Endothelial cell of umbilical vein (primary cell): ENCODE data around the gene PDE1A. TPM values are rescaled to one million over a fixed set of nuclear protein-coding genes. Genes with fewer than 3 reads are reported as not detected.

Source experiments
- BruUV-seq: library from RNA; stranded (reverse); fragments of 400-500 nt; replicated peaks from 2 replicates; lab custom pipeline; 2021; lab: Mats Ljungman, UMichigan
- CTCF ChIA-PET: fragments of 300-600, 350-600 bp; sonication (Branson Sonifier 250); formaldehyde crosslinking; loops from one replicate; lab custom pipeline; 2021; ENCODE audit warnings: antibody characterized with exemption, inconsistent platforms; lab: Charles Lee
- POLR2A ChIA-PET: fragments of 300-600, 350-600 bp; sonication (Branson Sonifier 250); formaldehyde crosslinking; loops from one replicate; lab custom pipeline; 2021; ENCODE audit warnings: antibody characterized with exemption, inconsistent platforms; lab: Charles Lee
- DNase-seq: peaks from one replicate; pipeline ENCODE4 v3.0.0-alpha.2; 2011; ENCODE audit warnings: low read depth, low spot score
- FAIRE-seq: peaks from 2 replicates; lab custom pipeline; 2011; peaks lifted over from hg19 to GRCh38; lab: Jason Lieb, UNC
- H2AFZ ChIP-seq: 2 replicates; pipeline ENCODE4 v1.6.0; 2012; ENCODE audit warnings: low read depth, low read length, control low read depth, inconsistent platforms
- H3K27ac ChIP-seq: 2 replicates; pipeline ENCODE4 v1.5.1; 2011; ENCODE audit warnings: low read depth, mild to moderate bottlenecking, control low read depth, low read length, moderate library complexity; ENCODE audit not compliant: insufficient read depth
- H3K27me3 ChIP-seq, 2 experiments: 2 replicates each; pipeline versions ENCODE4 v1.6.0 to v1.6.1; 2011; ENCODE audit warnings: low read length in 2 of 2, mixed read lengths in 1 of 2; ENCODE audit not compliant: control insufficient read depth in 2 of 2, insufficient read depth in 2 of 2
- H3K36me3 ChIP-seq, 2 experiments: 2 replicates in 1 of 2; 3 replicates in 1 of 2; pipeline ENCODE4 v1.5.1; 2011; ENCODE audit warnings: low read length in 2 of 2, mild to moderate bottlenecking in 1 of 2, moderate library complexity in 1 of 2; ENCODE audit not compliant: control insufficient read depth in 2 of 2, insufficient read depth in 2 of 2; ENCODE audit errors: extremely low read depth in 1 of 2
- H3K4me1 ChIP-seq: 3 replicates; pipeline ENCODE4 v1.5.1; 2011; ENCODE audit warnings: mild to moderate bottlenecking, low read length; ENCODE audit not compliant: control insufficient read depth, insufficient read depth; ENCODE audit errors: extremely low read depth
- H3K4me2 ChIP-seq: 2 replicates; pipeline ENCODE4 v1.6.1; 2011; ENCODE audit warnings: low read length, control low read depth, mixed read lengths; ENCODE audit not compliant: insufficient read depth
- H3K4me3 ChIP-seq, 3 experiments: fragments of 200-600 bp in 1 of 3; sonication (generic), shearing (Covaris generic) in 1 of 3; replicated peaks in 1 of 3; 2 replicates each; pipeline ENCODE4 v1.5.1; 2011 to 2016; ENCODE audit warnings: control low read depth in 3 of 3, low read length in 3 of 3, mild to moderate bottlenecking in 2 of 3, inconsistent platforms in 1 of 3, low read depth in 1 of 3, moderate library complexity in 1 of 3; ENCODE audit not compliant: insufficient read depth in 1 of 3
- H3K79me2 ChIP-seq: 2 replicates; pipeline ENCODE4 v1.6.0; 2012; ENCODE audit warnings: low read length, inconsistent platforms; ENCODE audit not compliant: control insufficient read depth, insufficient read depth
- H3K9ac ChIP-seq: replicated peaks from 2 replicates; pipeline ENCODE3; 2011; ENCODE audit warnings: low read length, control low read depth; ENCODE audit not compliant: insufficient read depth; ENCODE audit errors: extremely low read depth
- H3K9me1 ChIP-seq: replicated peaks from 3 replicates; pipeline ENCODE4 v1.6.0; 2011; ENCODE audit warnings: mild to moderate bottlenecking, low read length; ENCODE audit not compliant: control insufficient read depth, insufficient read depth; ENCODE audit errors: extremely low read depth
- H3K9me3 ChIP-seq: replicated peaks from 2 replicates; pipeline ENCODE4 v1.5.1; 2012; ENCODE audit warnings: low read length, inconsistent platforms; ENCODE audit not compliant: control insufficient read depth, insufficient read depth
- H4K20me1 ChIP-seq: replicated peaks from 2 replicates; pipeline ENCODE3; 2011; ENCODE audit warnings: mild to moderate bottlenecking, low read length; ENCODE audit not compliant: control insufficient read depth, insufficient read depth; ENCODE audit errors: extremely low read depth
- EZH2 ChIP-seq: IDR thresholded peaks from 2 replicates; pipeline ENCODE4 v1.6.1; 2012; ENCODE audit warnings: borderline replicate concordance, low read depth, mild to moderate bottlenecking, moderate library complexity, low read length, inconsistent platforms; ENCODE audit not compliant: severe bottlenecking
- FOS ChIP-seq: IDR thresholded peaks from 2 replicates; pipeline ENCODE4 v1.6.1; 2011; ENCODE audit warnings: mild to moderate bottlenecking, low read length, moderate library complexity, borderline replicate concordance; ENCODE audit not compliant: insufficient read depth
- GATA2 ChIP-seq: IDR thresholded peaks from 2 replicates; pipeline ENCODE4 v1.7.0; 2011; ENCODE audit warnings: low read depth, mild to moderate bottlenecking, moderate library complexity, mixed read lengths, low read length; ENCODE audit not compliant: insufficient read length, insufficient read depth
- JUN ChIP-seq: IDR thresholded peaks from 2 replicates; pipeline ENCODE4 v1.6.1; 2011; ENCODE audit warnings: borderline replicate concordance, low read depth; ENCODE audit not compliant: insufficient read length, insufficient read depth
- MYC ChIP-seq: IDR thresholded peaks from one replicate; pipeline ENCODE4 v1.6.1; 2011; ENCODE audit warnings: mild to moderate bottlenecking, low read depth, low read length
- POLR2A ChIP-seq: IDR thresholded peaks from 2 replicates; pipeline ENCODE4 v1.6.1; 2012; ENCODE audit warnings: low read depth, mild to moderate bottlenecking, control low read depth, low read length
- POLR2AphosphoS5 ChIP-seq: IDR thresholded peaks from 2 replicates; pipeline ENCODE4 v1.6.1; 2012; ENCODE audit warnings: low read depth, mild to moderate bottlenecking, control low read depth, low read length, moderate library complexity; ENCODE audit not compliant: insufficient read depth
- dilution Hi-C: fragments of 300-500 bp; cut with MboI; formaldehyde crosslinking; loops from one replicate; pipeline ENCODE4 v1.15.0; 2019; ENCODE audit warnings: low sequenced_read_pairs; ENCODE audit not compliant: extremely low pct_ligation_motif_present
- intact Hi-C: fragments of 100-400 bp; cut with micrococcal nuclease; formaldehyde crosslinking; loops from one replicate; pipeline ENCODE4 v1.10.0; 2022
- polyA plus RNA-seq, 4 experiments: library from polyadenylated mRNA; depleted of rRNA in 3 of 4; stranded (reverse) in 3 of 4; unstranded in 1 of 4; fragments of >200 nt; gene quantifications; 2 replicates each; pipeline versions ENCODE4 v1.2.1 to v1.2.3, GENCODE V29; 2011 to 2012; ENCODE audit warnings: missing spikeins in 1 of 4
- total RNA-seq: library from RNA; stranded (reverse); gene quantifications from 2 replicates; pipeline ENCODE4 v1.2.3, GENCODE V29; 2021
- TF ChIP-seq, protein P1 (sequence below): IDR thresholded peaks from 2 replicates; pipeline ENCODE4 v1.6.1; 2011; ENCODE audit not compliant: insufficient read depth, insufficient read length
- TF ChIP-seq, protein P2 (sequence below), 2 donors: IDR thresholded peaks; 1 replicate in 1 of 2; 2 replicates in 1 of 2; pipeline ENCODE4 v1.5.1; 2011; ENCODE audit warnings: low read length in 2 of 2, mild to moderate bottlenecking in 2 of 2, moderate library complexity in 2 of 2, control low read depth in 1 of 2, inconsistent platforms in 1 of 2, low read depth in 1 of 2; ENCODE audit not compliant: insufficient read depth in 1 of 2; ENCODE audit errors: extremely low read depth in 1 of 2

PDE1A gene
- total and polyA plus RNA-seq, 2 donors (not counting 3 experiments of a cell fraction or from before 2014, with no cell fraction given): 0.43 to 0.49 TPM

DNA sequence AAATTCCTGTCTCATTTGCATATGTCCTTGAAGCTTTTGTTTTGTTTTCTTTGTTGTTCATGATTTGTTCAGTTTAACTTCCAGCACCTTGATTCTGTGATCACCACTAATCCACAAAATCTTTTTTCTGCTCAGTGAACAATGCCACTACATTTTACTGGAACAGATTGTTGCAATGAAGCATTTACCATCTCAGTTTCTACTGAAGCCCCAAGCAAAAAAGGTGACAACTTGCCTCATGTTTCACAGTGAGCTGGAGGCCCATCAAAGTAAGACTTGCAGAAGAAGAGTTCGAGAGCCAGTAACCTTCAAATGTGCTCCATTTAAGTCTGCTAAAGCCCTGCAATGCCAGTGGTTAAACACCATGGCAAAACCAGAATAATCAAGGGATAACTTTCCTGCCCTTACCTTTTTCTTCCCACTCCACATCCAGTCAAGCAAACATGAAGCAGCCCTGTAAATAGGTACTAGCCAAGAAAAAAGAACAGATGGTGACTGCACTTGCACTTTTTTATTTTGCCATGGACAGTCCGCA, 25.7 kb upstream of the PDE1A start:
- Histone ChIP-seq H2AFZ (no peak overlapping the region), H3K4me1 (no peaks in the 10 kb centered on the region), H3K4me2 (no peak overlapping the region), H3K9me3 (no peaks in the 10 kb centered on the region), H3K9me1 (no peaks in the 10 kb centered on the region), H3K9ac (no peak overlapping the region), H3K79me2 (no peaks in the 10 kb centered on the region), H3K36me3 (no peaks in the 10 kb centered on the region), H4K20me1 (no peaks in the 10 kb centered on the region), H3K27me3 (no peaks in the 10 kb centered on the region), H3K4me3 (no peak overlapping the region), H3K27ac (no peak overlapping the region)
- dilution Hi-C loops (no loop called here), intact Hi-C loops (no loop called here)
- DNase-seq (no peak), FAIRE-seq (no peak)
- CTCF ChIA-PET: interaction anchor here (1.5 kb wide), 1 partner anchor 117 kb away, joined by 4 read pairs; no protein-coding TSS in a partner anchor
- no TSS peak for BruUV-seq
- POLR2A ChIA-PET: no interaction called here
- TF ChIP-seq EZH2: no peak
- TF ChIP-seq, protein P1, sequence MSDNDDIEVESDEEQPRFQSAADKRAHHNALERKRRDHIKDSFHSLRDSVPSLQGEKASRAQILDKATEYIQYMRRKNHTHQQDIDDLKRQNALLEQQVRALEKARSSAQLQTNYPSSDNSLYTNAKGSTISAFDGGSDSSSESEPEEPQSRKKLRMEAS: no peak
- no peak for TF ChIP-seq GATA2

DNA sequence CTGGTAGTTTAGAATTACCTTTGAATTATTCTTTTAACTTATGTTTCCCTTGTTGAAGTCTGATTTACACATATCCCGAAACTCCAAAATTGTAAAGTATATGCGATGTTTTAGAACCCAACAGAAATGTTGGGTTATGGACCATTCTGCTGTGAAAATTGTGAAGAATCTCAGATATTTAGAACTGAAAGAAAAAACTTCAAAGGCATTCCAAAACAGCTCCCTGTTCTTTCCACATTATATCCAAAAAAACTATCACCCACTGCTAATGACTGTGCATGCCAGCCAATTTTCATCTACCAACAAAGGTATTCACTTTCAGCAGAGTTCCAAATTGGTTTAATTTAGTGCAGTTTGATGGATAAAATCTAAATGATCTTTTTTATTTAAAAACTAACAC, 21.5 kb upstream of the PDE1A start:
- no peaks in the 10 kb centered on the region for H3K4me1 ChIP-seq
- no peak for TF ChIP-seq JUN
- no peak for TF ChIP-seq POLR2AphosphoS5
- TF ChIP-seq, protein P2, sequence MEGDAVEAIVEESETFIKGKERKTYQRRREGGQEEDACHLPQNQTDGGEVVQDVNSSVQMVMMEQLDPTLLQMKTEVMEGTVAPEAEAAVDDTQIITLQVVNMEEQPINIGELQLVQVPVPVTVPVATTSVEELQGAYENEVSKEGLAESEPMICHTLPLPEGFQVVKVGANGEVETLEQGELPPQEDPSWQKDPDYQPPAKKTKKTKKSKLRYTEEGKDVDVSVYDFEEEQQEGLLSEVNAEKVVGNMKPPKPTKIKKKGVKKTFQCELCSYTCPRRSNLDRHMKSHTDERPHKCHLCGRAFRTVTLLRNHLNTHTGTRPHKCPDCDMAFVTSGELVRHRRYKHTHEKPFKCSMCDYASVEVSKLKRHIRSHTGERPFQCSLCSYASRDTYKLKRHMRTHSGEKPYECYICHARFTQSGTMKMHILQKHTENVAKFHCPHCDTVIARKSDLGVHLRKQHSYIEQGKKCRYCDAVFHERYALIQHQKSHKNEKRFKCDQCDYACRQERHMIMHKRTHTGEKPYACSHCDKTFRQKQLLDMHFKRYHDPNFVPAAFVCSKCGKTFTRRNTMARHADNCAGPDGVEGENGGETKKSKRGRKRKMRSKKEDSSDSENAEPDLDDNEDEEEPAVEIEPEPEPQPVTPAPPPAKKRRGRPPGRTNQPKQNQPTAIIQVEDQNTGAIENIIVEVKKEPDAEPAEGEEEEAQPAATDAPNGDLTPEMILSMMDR (IDR thresholded peaks at IDR 0.05; ENCODE audit: extremely low read depth in 1 of 2, insufficient read depth in 1 of 2, low read depth in 1 of 2, low read length in 2 of 2): no peak
- no peak for TF ChIP-seq GATA2
- TF ChIP-seq FOS: no peak
- TF ChIP-seq MYC: no peak
- TF ChIP-seq, protein P1: no peak
- no peak for TF ChIP-seq EZH2
- TF ChIP-seq POLR2A: no peak
- DNase-seq: no peak
- no peaks in the 10 kb centered on the region for H4K20me1 ChIP-seq
- no peaks in the 10 kb centered on the region for H3K9me3 ChIP-seq
- intact Hi-C loops (no loop called here), dilution Hi-C loops (no loop called here)
- H3K4me2 ChIP-seq: no peak overlapping the region
- no peaks in the 10 kb centered on the region for H3K79me2 ChIP-seq
- no peak for FAIRE-seq
- H3K4me3 ChIP-seq: no peak overlapping the region
- no peak overlapping the region for H2AFZ ChIP-seq
- H3K9ac ChIP-seq: no peak overlapping the region
- POLR2A ChIA-PET: no interaction called here
- H3K36me3 ChIP-seq: no peaks in the 10 kb centered on the region
- H3K9me1 ChIP-seq: no peaks in the 10 kb centered on the region
- H3K27me3 ChIP-seq: no peaks in the 10 kb centered on the region
- no peak overlapping the region for H3K27ac ChIP-seq
- no TSS peak for BruUV-seq
- CTCF ChIA-PET: no interaction called here
